AG09309 (cell line): Measurements from ENCODE around the gene SYT1.

ENCODE experiments used
- DNase-seq: peaks from one replicate; pipeline ENCODE4 v3.0.0-alpha.2; 2010; ENCODE audit warnings: low read depth
- H3K4me3 ChIP-seq: 2 replicates; pipeline ENCODE4 v1.5.1; 2011; ENCODE audit warnings: mild to moderate bottlenecking, low read depth, low read length, moderate library complexity; ENCODE audit not compliant: control insufficient read depth
- TF ChIP-seq, protein P1 (sequence below): IDR thresholded peaks from 2 replicates; pipeline ENCODE4 v1.5.1; 2011; ENCODE audit warnings: mild to moderate bottlenecking, low read depth, low read length, inconsistent platforms; ENCODE audit not compliant: insufficient read depth, control insufficient read depth; ENCODE audit errors: missing control alignments

The SYT1 gene

GRCh38 chr12:78917513-78917912 is 52.9 kb downstream of the SYT1 start:
- TF ChIP-seq, protein P1, sequence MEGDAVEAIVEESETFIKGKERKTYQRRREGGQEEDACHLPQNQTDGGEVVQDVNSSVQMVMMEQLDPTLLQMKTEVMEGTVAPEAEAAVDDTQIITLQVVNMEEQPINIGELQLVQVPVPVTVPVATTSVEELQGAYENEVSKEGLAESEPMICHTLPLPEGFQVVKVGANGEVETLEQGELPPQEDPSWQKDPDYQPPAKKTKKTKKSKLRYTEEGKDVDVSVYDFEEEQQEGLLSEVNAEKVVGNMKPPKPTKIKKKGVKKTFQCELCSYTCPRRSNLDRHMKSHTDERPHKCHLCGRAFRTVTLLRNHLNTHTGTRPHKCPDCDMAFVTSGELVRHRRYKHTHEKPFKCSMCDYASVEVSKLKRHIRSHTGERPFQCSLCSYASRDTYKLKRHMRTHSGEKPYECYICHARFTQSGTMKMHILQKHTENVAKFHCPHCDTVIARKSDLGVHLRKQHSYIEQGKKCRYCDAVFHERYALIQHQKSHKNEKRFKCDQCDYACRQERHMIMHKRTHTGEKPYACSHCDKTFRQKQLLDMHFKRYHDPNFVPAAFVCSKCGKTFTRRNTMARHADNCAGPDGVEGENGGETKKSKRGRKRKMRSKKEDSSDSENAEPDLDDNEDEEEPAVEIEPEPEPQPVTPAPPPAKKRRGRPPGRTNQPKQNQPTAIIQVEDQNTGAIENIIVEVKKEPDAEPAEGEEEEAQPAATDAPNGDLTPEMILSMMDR: no peak
- no peak for DNase-seq
- no peak overlapping the region for H3K4me3 ChIP-seq

GRCh38 chr12:78918268-78918667 is 53.7 kb downstream of the SYT1 start:
- H3K4me3 ChIP-seq: no peak overlapping the region
- TF ChIP-seq, protein P1: no peak
- no peak for DNase-seq

DNA sequence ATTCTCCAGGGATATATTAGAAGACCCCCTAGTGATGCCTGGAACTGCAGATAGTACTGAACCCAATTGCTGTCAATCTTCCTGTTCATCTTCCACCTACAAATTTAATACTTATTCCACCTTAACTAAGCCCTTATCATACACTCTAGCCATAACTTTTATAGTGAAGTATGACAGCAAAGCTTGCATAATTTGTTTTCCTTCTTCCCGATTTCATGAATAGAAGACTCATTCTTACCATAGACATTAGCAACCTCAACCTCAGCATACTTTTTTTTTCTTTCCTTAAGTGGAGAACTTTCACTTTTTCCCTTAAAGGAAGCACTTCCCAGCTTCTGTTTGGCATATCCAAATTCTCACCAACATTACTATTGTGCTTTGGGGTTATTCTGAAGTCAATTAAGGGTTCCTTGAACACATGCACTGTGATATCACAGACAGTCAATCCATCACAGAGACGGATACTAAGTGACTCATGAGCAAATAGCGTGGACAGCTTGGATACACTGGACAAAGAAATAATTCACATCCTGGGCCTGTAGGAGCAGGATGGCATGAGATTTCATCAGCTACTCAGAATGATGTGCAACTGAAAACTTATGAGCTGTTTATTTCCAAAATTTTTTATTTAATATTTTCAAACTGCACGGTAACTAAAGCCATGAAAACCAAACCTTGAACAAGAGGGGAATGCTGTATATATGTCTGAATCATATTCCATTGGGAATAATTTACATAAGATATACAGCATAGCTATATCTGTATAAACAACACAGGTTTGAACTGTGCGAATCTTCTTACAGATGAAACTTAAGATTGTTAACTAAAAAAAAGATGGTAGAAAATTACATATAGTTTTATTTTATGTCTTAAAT is 63.9 kb downstream of the SYT1 start:
- H3K4me3 ChIP-seq: no peak overlapping the region
- TF ChIP-seq, protein P1: no peak
- DNase-seq: peak; percentile 14

GRCh38 chr12:78929075-78929418 is 64.5 kb downstream of the SYT1 start:
- no peak overlapping the region for H3K4me3 ChIP-seq
- TF ChIP-seq, protein P1: no peak
- DNase-seq: no peak

DNA sequence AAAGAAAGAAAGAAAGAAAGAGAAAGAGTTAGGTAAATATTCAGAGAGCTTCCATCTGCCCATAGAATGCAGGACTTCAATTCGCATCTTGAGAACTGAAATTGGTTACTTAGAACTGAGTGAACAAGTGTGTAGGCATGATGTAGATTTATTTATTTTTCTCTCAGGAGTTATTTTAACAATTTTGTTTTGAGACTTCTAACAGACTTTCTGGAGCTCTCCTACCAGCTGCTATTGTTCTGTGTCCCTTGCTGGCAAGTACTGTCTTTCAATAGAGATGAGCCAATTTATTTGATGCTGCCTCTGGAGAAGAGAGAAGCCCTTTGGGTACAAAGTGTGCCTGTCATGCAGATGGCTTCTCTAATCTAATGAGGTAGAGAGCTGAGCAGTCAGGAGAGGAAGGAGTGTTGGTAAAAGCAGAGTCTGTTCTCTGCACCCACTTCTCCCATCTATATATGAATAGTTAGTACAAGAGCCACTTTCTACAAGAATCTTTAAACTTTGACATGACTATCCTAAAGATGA is 67.0 kb downstream of the SYT1 start:
- no peak overlapping the region for H3K4me3 ChIP-seq
- no peak for DNase-seq
- TF ChIP-seq, protein P1: no peak

DNA sequence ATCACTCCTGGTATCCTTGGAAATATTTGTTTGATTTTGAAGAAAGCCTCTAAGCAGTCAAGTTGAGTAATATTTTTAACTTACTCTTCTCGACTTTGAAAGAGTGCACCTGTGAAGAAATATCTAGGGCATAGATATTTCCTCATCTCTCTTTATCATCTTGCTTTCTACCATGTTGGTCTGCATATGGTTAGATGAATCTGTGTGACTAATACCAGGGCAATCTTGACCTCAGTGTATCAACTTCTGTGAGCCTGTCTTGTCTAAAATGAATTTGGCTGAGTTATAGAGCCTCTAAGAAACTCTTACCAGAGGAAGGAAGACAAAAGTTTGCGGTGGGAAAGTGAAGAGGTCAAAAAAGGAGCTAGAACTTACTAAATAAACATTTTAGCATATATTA is 68.4 kb downstream of the SYT1 start:
- TF ChIP-seq, protein P1: no peak
- H3K4me3 ChIP-seq: no peak overlapping the region
- no peak for DNase-seq
